ENCODE results near the gene PPP1R3F. TPM values are rescaled to one million over a fixed set of nuclear protein-coding genes. Genes with fewer than 3 reads are reported as not detected.

The PPP1R3F gene
- total RNA-seq, 1 donor from 2014 or later, result 8.0 TPM

DNA sequence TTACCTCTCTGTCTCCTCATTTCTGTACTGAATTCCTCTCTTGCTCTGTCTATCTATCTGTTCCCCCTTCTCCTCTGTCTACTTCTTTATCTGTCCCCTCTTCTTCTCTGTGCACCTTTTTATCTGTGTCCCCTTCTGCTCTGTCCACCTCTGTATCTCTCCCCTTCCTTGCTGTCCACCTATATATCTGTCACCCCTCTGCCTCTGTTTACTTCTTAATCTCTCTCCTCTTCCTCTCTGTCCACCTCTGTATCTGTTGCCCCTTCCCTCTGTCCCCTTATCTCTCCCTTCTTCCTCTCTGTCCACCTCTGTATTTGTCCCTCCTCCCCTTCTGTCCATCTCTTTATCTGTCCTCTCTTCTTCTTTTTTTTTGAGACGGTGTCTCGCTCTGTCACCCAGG lies 25.4 kb upstream of the PPP1R3F start:
- no peaks in the 10 kb centered on the region for H3K4me1 Mint-ChIP-seq (ENCODE audit: unreplicated experiment)
- no peaks in the 10 kb centered on the region for H3K36me3 Mint-ChIP-seq
- no peak overlapping the region for H3K4me3 Mint-ChIP-seq
- TF ChIP-seq, protein P1, sequence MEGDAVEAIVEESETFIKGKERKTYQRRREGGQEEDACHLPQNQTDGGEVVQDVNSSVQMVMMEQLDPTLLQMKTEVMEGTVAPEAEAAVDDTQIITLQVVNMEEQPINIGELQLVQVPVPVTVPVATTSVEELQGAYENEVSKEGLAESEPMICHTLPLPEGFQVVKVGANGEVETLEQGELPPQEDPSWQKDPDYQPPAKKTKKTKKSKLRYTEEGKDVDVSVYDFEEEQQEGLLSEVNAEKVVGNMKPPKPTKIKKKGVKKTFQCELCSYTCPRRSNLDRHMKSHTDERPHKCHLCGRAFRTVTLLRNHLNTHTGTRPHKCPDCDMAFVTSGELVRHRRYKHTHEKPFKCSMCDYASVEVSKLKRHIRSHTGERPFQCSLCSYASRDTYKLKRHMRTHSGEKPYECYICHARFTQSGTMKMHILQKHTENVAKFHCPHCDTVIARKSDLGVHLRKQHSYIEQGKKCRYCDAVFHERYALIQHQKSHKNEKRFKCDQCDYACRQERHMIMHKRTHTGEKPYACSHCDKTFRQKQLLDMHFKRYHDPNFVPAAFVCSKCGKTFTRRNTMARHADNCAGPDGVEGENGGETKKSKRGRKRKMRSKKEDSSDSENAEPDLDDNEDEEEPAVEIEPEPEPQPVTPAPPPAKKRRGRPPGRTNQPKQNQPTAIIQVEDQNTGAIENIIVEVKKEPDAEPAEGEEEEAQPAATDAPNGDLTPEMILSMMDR (conservative IDR thresholded peaks at IDR 0.05), result no peak
- no peaks in the 10 kb centered on the region for H3K9me3 Mint-ChIP-seq
- H3K27me3 Mint-ChIP-seq, result no peaks in the 10 kb centered on the region
- H3K27ac Mint-ChIP-seq, result no peak overlapping the region
- DNase-seq (ENCODE audit: extremely low spot score, unreplicated experiment), result no peak

DNA sequence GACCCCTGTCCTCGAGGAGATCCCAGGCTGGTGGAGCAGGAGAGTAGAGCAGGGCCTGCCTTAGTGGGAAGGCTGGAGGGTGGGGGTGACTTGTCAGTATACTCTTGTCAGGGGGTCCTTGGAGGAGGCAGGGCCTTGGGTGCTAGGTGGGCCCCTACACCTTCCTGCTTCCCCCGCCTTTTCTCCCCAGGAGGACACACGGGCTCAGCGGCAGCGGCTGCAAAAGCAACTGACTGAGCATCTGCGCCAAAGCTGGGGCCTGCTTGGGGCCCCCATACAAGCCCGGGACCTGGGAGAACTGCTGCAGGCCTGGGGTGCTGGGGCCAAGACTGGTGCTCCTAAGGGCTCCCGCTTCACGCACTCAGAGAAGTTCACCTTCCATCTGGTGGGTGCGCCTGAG lies 23.1 kb upstream of the PPP1R3F start:
- no peak overlapping the region for H3K4me3 Mint-ChIP-seq
- no peaks in the 10 kb centered on the region for H3K27me3 Mint-ChIP-seq
- H3K9me3 Mint-ChIP-seq, result no peaks in the 10 kb centered on the region
- H3K4me1 Mint-ChIP-seq (ENCODE audit: unreplicated experiment), result no peaks in the 10 kb centered on the region
- peaks cover 4% of the 10 kb centered on the region for H3K36me3 Mint-ChIP-seq
- no peak overlapping the region for H3K27ac Mint-ChIP-seq
- TF ChIP-seq, protein P1 (conservative IDR thresholded peaks at IDR 0.05), result no peak
- no peak for DNase-seq (ENCODE audit: extremely low spot score, unreplicated experiment)

DNA sequence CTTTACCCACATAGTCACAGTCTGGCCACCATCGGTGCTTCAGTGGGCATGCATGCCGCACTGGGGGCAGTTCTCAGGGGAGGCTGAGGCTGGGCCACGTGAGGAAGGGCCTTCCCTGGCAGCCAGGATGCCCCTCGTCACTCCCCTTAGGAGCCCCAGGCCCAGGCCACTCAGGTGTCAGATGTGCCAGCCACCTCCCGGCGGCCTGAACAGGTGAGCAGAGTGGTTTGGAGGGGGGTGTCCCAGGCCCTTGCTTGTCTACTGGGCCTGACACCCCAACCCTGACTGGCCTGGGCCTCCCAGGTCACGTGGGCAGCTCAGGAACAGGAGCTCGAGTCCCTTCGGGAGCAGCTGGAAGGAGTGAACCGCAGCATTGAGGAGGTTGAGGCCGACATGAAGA lies 22.2 kb upstream of the PPP1R3F start:
- no peak for DNase-seq (ENCODE audit: extremely low spot score, unreplicated experiment)
- Mint-ChIP-seq H3K4me3 (no peak overlapping the region), H3K27me3 (no peaks in the 10 kb centered on the region), H3K27ac (no peak overlapping the region), H3K36me3 (peaks cover 4% of the 10 kb centered on the region), H3K4me1 (ENCODE audit: unreplicated experiment) (no peaks in the 10 kb centered on the region), H3K9me3 (no peaks in the 10 kb centered on the region)
- TF ChIP-seq, protein P1 (conservative IDR thresholded peaks at IDR 0.05), result no peak

DNA sequence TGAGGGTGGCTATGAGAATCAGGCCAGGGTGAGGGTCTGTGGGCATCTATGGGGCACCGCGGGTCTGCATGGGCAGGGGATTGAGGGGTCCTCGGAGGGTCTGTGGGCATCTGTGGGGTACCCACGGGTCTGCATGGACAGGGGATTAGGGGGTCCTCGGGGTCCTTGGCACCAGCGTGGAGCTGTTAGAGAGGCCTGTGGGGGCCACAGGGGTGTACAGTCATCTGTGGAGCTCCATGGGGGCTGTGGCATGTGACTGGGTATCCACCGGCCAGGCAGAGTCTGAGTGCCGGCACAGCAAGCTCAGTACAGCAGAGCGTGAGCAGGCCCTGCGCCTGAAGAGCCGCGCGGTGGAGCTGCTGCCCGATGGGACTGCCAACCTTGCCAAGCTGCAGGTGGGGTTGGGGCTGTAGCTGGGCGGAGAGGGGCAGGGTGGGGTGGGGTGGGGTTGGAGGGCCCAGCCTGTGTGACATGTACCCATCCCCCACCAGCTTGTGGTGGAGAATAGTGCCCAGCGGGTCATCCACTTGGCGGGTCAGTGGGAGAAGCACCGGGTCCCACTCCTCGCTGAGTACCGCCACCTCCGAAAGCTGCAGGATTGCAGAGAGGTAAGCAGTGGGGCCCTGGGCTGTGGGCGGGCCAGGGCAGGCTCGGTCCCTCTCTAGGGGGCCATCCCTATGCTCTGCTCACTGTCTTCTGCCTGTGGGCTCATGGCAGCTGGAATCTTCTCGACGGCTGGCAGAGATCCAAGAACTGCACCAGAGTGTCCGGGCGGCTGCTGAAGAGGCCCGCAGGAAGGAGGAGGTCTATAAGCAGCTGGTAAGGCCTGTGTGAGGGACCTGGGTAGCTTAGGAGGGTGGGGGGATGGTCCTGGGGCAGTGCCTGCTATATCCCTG lies 21.4 kb upstream of the PPP1R3F start:
- Mint-ChIP-seq H3K27me3 (no peaks in the 10 kb centered on the region), H3K4me3 (no peak overlapping the region), H3K9me3 (no peaks in the 10 kb centered on the region), H3K4me1 (ENCODE audit: unreplicated experiment) (no peaks in the 10 kb centered on the region), H3K36me3 (peaks cover 4% of the 10 kb centered on the region), H3K27ac (no peak overlapping the region)
- no peak for DNase-seq (ENCODE audit: extremely low spot score, unreplicated experiment)
- TF ChIP-seq, protein P1 (conservative IDR thresholded peaks at IDR 0.05), result no peak

DNA sequence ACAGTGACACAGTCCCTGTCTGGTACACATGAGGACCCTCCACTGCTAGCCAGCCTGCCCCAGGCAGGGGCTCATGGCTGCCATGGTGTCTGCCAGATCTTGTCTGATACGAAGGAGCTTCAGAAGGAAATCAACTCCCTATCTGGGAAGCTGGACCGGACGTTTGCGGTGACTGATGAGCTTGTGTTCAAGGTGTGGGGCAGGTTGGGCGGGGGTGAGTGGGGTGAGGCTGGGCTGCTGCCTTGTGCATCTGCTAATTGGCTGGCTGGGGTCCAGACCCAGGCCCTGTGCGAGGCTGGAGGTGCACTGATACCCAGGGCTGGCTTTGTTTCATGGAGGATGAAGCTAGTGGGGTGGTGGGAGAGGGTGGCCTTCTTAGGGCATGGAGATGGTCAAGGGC lies 20.5 kb upstream of the PPP1R3F start:
- no peaks in the 10 kb centered on the region for H3K9me3 Mint-ChIP-seq
- H3K27ac Mint-ChIP-seq, result no peak overlapping the region
- no peaks in the 10 kb centered on the region for H3K27me3 Mint-ChIP-seq
- DNase-seq (ENCODE audit: extremely low spot score, unreplicated experiment), result no peak
- no peaks in the 10 kb centered on the region for H3K4me1 Mint-ChIP-seq (ENCODE audit: unreplicated experiment)
- TF ChIP-seq, protein P1 (conservative IDR thresholded peaks at IDR 0.05), result no peak
- peaks cover 4% of the 10 kb centered on the region for H3K36me3 Mint-ChIP-seq
- no peak overlapping the region for H3K4me3 Mint-ChIP-seq

All from type B pancreatic cell (in vitro differentiated cells).